HL-60 (cell line): ENCODE results near the gene PBX1.

Source experiments
- CTCF ChIP-seq: IDR thresholded peaks from one replicate; pipeline ENCODE4 v1.5.1; 2011; ENCODE audit warnings: low read length, control low read depth, inconsistent platforms; ENCODE audit not compliant: insufficient read depth
- GABPA ChIP-seq: IDR thresholded peaks from 2 replicates; pipeline ENCODE4 v1.6.1; 2012; ENCODE audit warnings: low read depth
- POLR2AphosphoS5 ChIP-seq: IDR thresholded peaks from 2 replicates; pipeline ENCODE4 v1.6.1; 2012; ENCODE audit warnings: low read depth
- SPI1 ChIP-seq: IDR thresholded peaks from 2 replicates; pipeline ENCODE4 v1.6.1; 2012; ENCODE audit warnings: low read depth, mild to moderate bottlenecking, borderline replicate concordance
- TF ChIP-seq, protein P1 (sequence below): IDR thresholded peaks from 2 replicates; pipeline ENCODE4 v1.6.1; 2012; ENCODE audit warnings: low read depth; ENCODE audit not compliant: insufficient replicate concordance

DNA sequence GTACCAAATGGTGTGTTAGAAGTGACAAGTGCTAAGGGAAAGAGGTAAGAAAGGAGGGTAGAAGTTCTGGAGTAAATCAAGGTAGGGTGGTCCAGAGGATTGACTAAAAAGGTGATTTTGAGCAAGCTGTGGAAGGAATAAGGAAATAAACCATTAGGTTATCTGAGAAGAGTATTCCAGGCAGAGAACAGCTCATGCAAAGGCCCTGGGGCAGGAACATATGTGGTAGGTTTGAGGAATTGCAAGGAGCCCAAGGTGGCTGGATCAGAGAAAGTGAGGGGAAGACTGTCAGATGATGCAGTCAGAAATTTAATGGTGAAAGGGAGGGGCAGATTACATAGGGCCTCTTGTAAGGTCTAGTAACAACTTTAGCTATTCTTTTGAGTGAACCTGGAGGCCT lies 302.6 kb downstream of the PBX1 start:
- no peak for TF ChIP-seq POLR2AphosphoS5
- TF ChIP-seq CTCF = no peak
- TF ChIP-seq, protein P1, sequence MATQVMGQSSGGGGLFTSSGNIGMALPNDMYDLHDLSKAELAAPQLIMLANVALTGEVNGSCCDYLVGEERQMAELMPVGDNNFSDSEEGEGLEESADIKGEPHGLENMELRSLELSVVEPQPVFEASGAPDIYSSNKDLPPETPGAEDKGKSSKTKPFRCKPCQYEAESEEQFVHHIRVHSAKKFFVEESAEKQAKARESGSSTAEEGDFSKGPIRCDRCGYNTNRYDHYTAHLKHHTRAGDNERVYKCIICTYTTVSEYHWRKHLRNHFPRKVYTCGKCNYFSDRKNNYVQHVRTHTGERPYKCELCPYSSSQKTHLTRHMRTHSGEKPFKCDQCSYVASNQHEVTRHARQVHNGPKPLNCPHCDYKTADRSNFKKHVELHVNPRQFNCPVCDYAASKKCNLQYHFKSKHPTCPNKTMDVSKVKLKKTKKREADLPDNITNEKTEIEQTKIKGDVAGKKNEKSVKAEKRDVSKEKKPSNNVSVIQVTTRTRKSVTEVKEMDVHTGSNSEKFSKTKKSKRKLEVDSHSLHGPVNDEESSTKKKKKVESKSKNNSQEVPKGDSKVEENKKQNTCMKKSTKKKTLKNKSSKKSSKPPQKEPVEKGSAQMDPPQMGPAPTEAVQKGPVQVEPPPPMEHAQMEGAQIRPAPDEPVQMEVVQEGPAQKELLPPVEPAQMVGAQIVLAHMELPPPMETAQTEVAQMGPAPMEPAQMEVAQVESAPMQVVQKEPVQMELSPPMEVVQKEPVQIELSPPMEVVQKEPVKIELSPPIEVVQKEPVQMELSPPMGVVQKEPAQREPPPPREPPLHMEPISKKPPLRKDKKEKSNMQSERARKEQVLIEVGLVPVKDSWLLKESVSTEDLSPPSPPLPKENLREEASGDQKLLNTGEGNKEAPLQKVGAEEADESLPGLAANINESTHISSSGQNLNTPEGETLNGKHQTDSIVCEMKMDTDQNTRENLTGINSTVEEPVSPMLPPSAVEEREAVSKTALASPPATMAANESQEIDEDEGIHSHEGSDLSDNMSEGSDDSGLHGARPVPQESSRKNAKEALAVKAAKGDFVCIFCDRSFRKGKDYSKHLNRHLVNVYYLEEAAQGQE = no peak
- TF ChIP-seq SPI1 = no peak
- TF ChIP-seq GABPA = no peak
